Kidney (tissue), 14 donors: ENCODE data around the gene LRFN4. TPM values are rescaled to one million over a fixed set of nuclear protein-coding genes. Genes with fewer than 3 reads are reported as not detected.

Experiments used
- DNase-seq, 5 donors: peaks; one replicate each; pipeline ENCODE4 v3.0.0-alpha.2; 2013 to 2020
- FAIRE-seq: peaks from 2 replicates; lab custom pipeline; 2012; peaks lifted over from hg19 to GRCh38; lab: Jason Lieb, UNC
- H3K27ac ChIP-seq, 2 donors: one replicate each; pipeline ENCODE4 v1.7.0; 2013; ENCODE audit warnings: low read depth in 2 of 2, low read length in 2 of 2, inconsistent platforms in 1 of 2
- H3K27me3 ChIP-seq: one replicate; pipeline ENCODE4 v1.7.1; 2013; ENCODE audit warnings: low read length, inconsistent platforms; ENCODE audit not compliant: control insufficient read depth, insufficient read depth
- H3K36me3 ChIP-seq, 3 donors: one replicate each; pipeline versions ENCODE4 v1.7.0 to v1.7.1; 2013; ENCODE audit warnings: low read length in 3 of 3, control low read depth in 1 of 3, inconsistent platforms in 1 of 3; ENCODE audit not compliant: insufficient read depth in 3 of 3, control insufficient read depth in 2 of 3
- H3K4me1 ChIP-seq, 3 donors: one replicate each; pipeline versions ENCODE4 v1.7.0 to v1.7.1; 2013; ENCODE audit warnings: low read length in 3 of 3, inconsistent platforms in 1 of 3, low read depth in 1 of 3; ENCODE audit not compliant: control insufficient read depth in 2 of 3, insufficient read depth in 2 of 3
- H3K4me3 ChIP-seq, 3 donors: one replicate each; pipeline versions ENCODE4 v1.7.0 to v1.8.1; 2013; ENCODE audit warnings: low read length in 3 of 3, control low read depth in 1 of 3, inconsistent platforms in 1 of 3
- H3K9ac ChIP-seq, 3 donors: one replicate each; pipeline versions ENCODE4 v1.7.0 to v1.7.1; 2013; ENCODE audit warnings: low read length in 3 of 3, control low read depth in 1 of 3, inconsistent platforms in 1 of 3
- H3K9me3 ChIP-seq, 3 donors: one replicate each; pipeline versions ENCODE4 v1.7.0 to v1.7.1; 2013; ENCODE audit warnings: low read length in 3 of 3, control low read depth in 1 of 3, inconsistent platforms in 1 of 3; ENCODE audit not compliant: control insufficient read depth in 2 of 3, insufficient read depth in 1 of 3
- intact Hi-C: fragments of 100-400 bp; cut with DNase I; formaldehyde crosslinking; loops from one replicate; pipeline ENCODE4 v1.11.1; 2022
- polyA plus RNA-seq: library from polyadenylated mRNA; stranded (reverse); fragments of 350-450 nt; fragmentation: Illumina TruSeq; extraction: RNeasy Lipid Tissue Mini Kit (QIAGEN cat#74804); gene quantifications from one replicate; pipeline ENCODE4 v1.2.3, GENCODE V29; 2014; ENCODE audit warnings: low read depth, low replicate concordance; ENCODE audit not compliant: insufficient read depth
- total RNA-seq: library from RNA; stranded (reverse); fragmentation: NEBNext Ultra II Directional; extraction: Animal tissue kit (Norgen Biotek cat#: 25700); gene quantifications from one replicate; pipeline ENCODE4 v1.2.1, GENCODE V29; 2021
- TF ChIP-seq, protein P1 (sequence below): IDR thresholded peaks from 3 replicates; pipeline ENCODE4 v1.5.1; 2012; ENCODE audit warnings: mild to moderate bottlenecking, moderate library complexity, borderline replicate concordance; ENCODE audit not compliant: insufficient read depth; ENCODE audit errors: extremely low read depth
- donor health status: control.
- donor health status: control.
- donor health status: control.
- donor health status: control.
- donor health status: control.
- donor health status: DM: yes; HTN: yes; CAD: no.
- donor health status: Normal renal cell carcinoma (clear cell type).

The LRFN4 gene
- total and polyA plus RNA-seq, 2 donors from 2014 or later: 6.8 to 22.3 TPM

DNA sequence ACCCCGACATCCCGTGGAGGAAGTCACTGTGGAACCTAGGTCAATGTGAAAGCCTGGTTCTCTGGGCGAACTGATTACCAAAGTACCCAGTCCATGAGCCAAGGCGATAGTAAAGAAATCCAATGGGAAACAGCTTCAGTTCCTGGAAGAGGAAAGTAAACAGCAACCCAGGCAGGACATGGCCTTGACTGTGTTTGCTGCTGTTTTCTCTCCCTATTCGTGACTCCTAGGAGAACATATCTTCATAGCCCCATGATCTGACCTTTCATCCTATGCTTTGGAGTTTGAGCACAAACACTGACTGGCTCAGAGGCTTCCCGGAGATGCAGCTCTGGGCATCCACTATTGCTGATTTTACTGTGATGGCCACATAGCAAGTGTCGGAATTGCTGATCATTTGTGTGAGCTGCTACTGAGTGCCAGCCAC, 45.1 kb downstream of the LRFN4 start:
- intact Hi-C loops: no loop called here
- Histone ChIP-seq H3K27me3 (no peaks in the 10 kb centered on the region), H3K9ac (no peak overlapping the region), H3K27ac (no peak overlapping the region), H3K4me1 (peaks cover 0 to 3% (median 0%) of the 10 kb centered on the region in 3 donors), H3K4me3 (no peak overlapping the region), H3K9me3 (no peaks in the 10 kb centered on the region), H3K36me3 (no peaks in the 10 kb centered on the region)
- no peak for FAIRE-seq
- DNase-seq: peak in 1 of 5 donors; percentile 10
- TF ChIP-seq, protein P1, sequence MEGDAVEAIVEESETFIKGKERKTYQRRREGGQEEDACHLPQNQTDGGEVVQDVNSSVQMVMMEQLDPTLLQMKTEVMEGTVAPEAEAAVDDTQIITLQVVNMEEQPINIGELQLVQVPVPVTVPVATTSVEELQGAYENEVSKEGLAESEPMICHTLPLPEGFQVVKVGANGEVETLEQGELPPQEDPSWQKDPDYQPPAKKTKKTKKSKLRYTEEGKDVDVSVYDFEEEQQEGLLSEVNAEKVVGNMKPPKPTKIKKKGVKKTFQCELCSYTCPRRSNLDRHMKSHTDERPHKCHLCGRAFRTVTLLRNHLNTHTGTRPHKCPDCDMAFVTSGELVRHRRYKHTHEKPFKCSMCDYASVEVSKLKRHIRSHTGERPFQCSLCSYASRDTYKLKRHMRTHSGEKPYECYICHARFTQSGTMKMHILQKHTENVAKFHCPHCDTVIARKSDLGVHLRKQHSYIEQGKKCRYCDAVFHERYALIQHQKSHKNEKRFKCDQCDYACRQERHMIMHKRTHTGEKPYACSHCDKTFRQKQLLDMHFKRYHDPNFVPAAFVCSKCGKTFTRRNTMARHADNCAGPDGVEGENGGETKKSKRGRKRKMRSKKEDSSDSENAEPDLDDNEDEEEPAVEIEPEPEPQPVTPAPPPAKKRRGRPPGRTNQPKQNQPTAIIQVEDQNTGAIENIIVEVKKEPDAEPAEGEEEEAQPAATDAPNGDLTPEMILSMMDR: no peak

DNA sequence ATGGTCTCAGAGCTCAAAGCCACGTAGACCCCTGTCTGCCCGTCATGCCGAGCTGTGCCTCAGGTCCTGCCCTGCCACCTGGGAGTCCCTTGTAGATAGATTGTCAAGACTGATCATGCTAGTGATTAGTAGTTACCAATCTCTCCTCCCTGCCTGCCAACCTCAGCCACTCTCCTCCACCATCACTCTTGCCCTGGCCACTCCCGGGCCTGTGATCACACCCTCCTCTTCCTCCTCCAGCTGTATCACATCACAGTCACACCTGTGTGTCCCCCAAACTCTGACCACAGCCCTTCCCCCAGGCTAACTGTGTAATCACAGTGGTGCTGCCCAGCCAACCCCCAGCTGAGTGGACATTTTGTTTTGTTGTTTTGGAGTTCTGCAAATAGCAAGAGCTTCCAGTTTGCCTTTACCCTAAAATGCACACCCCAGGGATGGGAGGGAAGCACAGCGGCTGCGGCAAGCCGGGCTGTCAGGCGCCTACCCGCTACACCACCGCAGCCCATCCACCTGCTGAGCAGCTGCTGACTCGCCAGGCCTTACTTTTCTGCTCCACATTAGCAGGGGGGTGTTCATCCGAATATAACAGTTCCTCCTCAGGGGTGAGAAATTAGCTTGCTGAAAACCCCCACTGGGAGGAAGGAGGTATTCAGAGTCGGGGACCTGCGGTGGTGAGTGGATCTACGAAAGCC, 45.8 kb downstream of the LRFN4 start:
- Histone ChIP-seq H3K9ac (no peak overlapping the region), H3K27ac (no peak overlapping the region), H3K4me1 (peaks cover 0 to 4% (median 2%) of the 10 kb centered on the region in 3 donors), H3K27me3 (no peaks in the 10 kb centered on the region), H3K36me3 (no peaks in the 10 kb centered on the region), H3K9me3 (no peaks in the 10 kb centered on the region), H3K4me3 (no peak overlapping the region)
- DNase-seq (peak in 1 of 5 donors; percentile 54), FAIRE-seq (no peak)
- TF ChIP-seq, protein P1: no peak
- intact Hi-C loops: no loop called here

DNA sequence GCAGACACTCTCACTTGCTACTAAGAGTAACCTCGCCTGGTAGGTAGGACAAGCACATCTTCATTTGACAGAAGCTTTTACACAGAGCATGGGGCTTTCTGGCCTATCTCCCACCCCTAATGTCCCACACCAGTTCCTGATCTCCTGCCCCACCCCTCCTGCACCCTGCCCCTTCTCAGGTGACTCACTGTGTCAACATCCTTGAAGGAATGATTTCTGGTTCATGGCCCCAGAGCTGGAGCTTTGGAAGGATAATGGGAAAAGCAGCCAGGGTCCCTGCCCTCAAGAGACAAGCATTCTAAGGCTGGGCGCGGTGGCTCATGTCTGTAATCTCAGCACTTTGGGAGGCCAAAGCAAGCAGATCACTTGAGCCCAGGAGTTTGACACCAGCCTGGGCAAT, 47.2 kb downstream of the LRFN4 start:
- Histone ChIP-seq H3K4me3 (no peak overlapping the region), H3K4me1 (peaks cover 3 to 14% (median 8%) of the 10 kb centered on the region in 3 donors), H3K27me3 (no peaks in the 10 kb centered on the region), H3K9ac (no peak overlapping the region), H3K36me3 (no peaks in the 10 kb centered on the region), H3K27ac (no peak overlapping the region), H3K9me3 (no peaks in the 10 kb centered on the region)
- intact Hi-C loops: no loop called here
- DNase-seq: peak in 1 of 5 donors; percentile 8
- TF ChIP-seq, protein P1: no peak
- no peak for FAIRE-seq
